Measurements from ENCODE around the gene RFT1.

The RFT1 gene

GRCh38 chr3:53131096-53131495 is 861 bp upstream of the RFT1 start:
- H3K27me3 ChIP-seq, result no peaks in the 10 kb centered on the region
- peaks cover 60 to 65% of the 10 kb centered on the region in 2 experiments for H3K4me1 ChIP-seq (ENCODE audit: control insufficient read depth in 1 of 2, insufficient read depth in 1 of 2, low read depth in 1 of 2, low read length in 1 of 2)
- no peak for TF ChIP-seq CTCF (IDR thresholded peaks at IDR 0.05)
- H3K27ac ChIP-seq, result peak overlapping the region; percentile 94
- no peaks in the 10 kb centered on the region for H3K9me3 ChIP-seq
- peak overlapping the region; percentile 76 for H3K4me3 ChIP-seq (ENCODE audit: low read depth in 1 of 2, low read length in 1 of 2)
- H3K36me3 ChIP-seq, result no peaks in the 10 kb centered on the region

DNA sequence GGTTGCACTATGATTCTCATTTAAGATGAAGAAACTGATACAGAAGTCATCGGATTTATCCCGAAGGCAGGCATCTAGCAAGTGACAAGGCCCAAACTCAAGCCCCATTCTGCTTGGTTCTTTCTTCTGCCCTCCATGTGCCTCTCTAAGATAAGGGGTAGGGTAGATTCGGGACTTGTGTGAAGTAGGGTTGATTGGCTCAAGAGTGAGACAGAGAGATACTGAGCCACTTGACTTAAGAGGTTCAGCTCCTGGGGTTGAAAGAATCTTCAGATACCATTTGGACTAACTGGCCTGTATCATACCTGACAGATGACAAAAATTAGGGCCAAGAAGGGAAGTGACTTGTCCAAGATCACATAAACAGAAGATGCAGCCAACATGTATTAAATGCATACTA is 891 bp downstream of the RFT1 start:
- TF ChIP-seq CTCF (IDR thresholded peaks at IDR 0.05), result no peak
- no peaks in the 10 kb centered on the region for H3K27me3 ChIP-seq
- H3K4me3 ChIP-seq (ENCODE audit: low read depth in 1 of 2, low read length in 1 of 2), result peak overlapping the region; percentile 76
- peaks cover 65 to 75% of the 10 kb centered on the region in 2 experiments for H3K4me1 ChIP-seq (ENCODE audit: control insufficient read depth in 1 of 2, insufficient read depth in 1 of 2, low read depth in 1 of 2, low read length in 1 of 2)
- H3K27ac ChIP-seq, result peak overlapping the region; percentile 94
- no peaks in the 10 kb centered on the region for H3K9me3 ChIP-seq
- no peaks in the 10 kb centered on the region for H3K36me3 ChIP-seq

DNA sequence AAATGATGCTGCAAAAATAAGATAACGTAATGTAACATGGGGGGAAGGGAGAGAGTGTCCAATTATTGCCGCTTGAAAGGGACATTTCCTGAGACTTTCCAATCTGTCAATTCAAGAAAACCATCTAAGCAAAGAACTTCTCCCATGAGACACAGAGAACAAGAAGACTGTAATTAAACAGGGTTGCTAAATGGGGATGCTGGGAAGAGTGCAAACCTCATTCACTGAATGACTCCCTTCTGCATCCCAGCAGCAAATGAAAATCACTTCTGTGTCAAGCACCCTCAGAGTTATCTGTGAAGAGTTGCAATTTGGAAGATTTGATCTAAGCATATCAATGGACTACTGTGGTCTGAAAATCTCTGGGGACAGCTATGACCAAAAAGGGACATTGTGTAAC is 3.6 kb downstream of the RFT1 start:
- no peaks in the 10 kb centered on the region for H3K27me3 ChIP-seq
- H3K4me3 ChIP-seq (ENCODE audit: low read depth in 1 of 2, low read length in 1 of 2), result no peak overlapping the region
- peaks cover 84 to 86% of the 10 kb centered on the region in 2 experiments for H3K4me1 ChIP-seq (ENCODE audit: control insufficient read depth in 1 of 2, insufficient read depth in 1 of 2, low read depth in 1 of 2, low read length in 1 of 2)
- H3K36me3 ChIP-seq, result no peaks in the 10 kb centered on the region
- no peaks in the 10 kb centered on the region for H3K9me3 ChIP-seq
- peak overlapping the region; percentile 89 for H3K27ac ChIP-seq
- TF ChIP-seq CTCF (IDR thresholded peaks at IDR 0.05), result no peak

- Histone ChIP-seq H3K4me3 (ENCODE audit: low read depth in 1 of 2, low read length in 1 of 2) (no peak overlapping the region), H3K27me3 (no peaks in the 10 kb centered on the region), H3K36me3 (peaks cover 11% of the 10 kb centered on the region), H3K4me1 (ENCODE audit: control insufficient read depth in 1 of 2, insufficient read depth in 1 of 2, low read depth in 1 of 2, low read length in 1 of 2) (peaks cover 65 to 66% of the 10 kb centered on the region in 2 experiments), H3K9me3 (no peaks in the 10 kb centered on the region), H3K27ac (peak overlapping the region; percentile 89)
- TF ChIP-seq CTCF (IDR thresholded peaks at IDR 0.05), result no peak
Observed at GRCh38 chr3:53123953-53124352, 6.3 kb downstream of the RFT1 start.

GRCh38 chr3:53123510-53123909 is 6.7 kb downstream of the RFT1 start:
- Histone ChIP-seq H3K27me3 (no peaks in the 10 kb centered on the region), H3K4me1 (ENCODE audit: control insufficient read depth in 1 of 2, insufficient read depth in 1 of 2, low read depth in 1 of 2, low read length in 1 of 2) (peaks cover 61 to 62% of the 10 kb centered on the region in 2 experiments), H3K27ac (peak overlapping the region; percentile 89), H3K36me3 (peaks cover 13% of the 10 kb centered on the region), H3K9me3 (no peaks in the 10 kb centered on the region), H3K4me3 (ENCODE audit: low read depth in 1 of 2, low read length in 1 of 2) (peak overlapping the region; percentile 30 to 33)
- TF ChIP-seq CTCF (IDR thresholded peaks at IDR 0.05), result no peak

- TF ChIP-seq CTCF (IDR thresholded peaks at IDR 0.05), result peak; percentile 9
- peak overlapping the region; percentile 30 to 33 for H3K4me3 ChIP-seq (ENCODE audit: low read depth in 1 of 2, low read length in 1 of 2)
- H3K36me3 ChIP-seq, result peaks cover 19% of the 10 kb centered on the region
- peak overlapping the region; percentile 89 for H3K27ac ChIP-seq
- H3K4me1 ChIP-seq (ENCODE audit: control insufficient read depth in 1 of 2, insufficient read depth in 1 of 2, low read depth in 1 of 2, low read length in 1 of 2), result peaks cover 55 to 56% of the 10 kb centered on the region in 2 experiments
- H3K27me3 ChIP-seq, result no peaks in the 10 kb centered on the region
- H3K9me3 ChIP-seq, result no peaks in the 10 kb centered on the region
Observed at GRCh38 chr3:53122933-53123305, 7.3 kb downstream of the RFT1 start.
